GM19193 (cell line): ENCODE measurements around the gene PPM1G.
A peak's percentile ranks its signal among the peaks of the same experiment; 100 is the strongest.

Source experiments
- POLR2A ChIP-seq: IDR thresholded peaks from 4 replicates; pipeline ENCODE4 v1.6.1; 2011; ENCODE audit not compliant: insufficient read depth, insufficient read length; ENCODE audit errors: extremely low read depth

The PPM1G gene

DNA sequence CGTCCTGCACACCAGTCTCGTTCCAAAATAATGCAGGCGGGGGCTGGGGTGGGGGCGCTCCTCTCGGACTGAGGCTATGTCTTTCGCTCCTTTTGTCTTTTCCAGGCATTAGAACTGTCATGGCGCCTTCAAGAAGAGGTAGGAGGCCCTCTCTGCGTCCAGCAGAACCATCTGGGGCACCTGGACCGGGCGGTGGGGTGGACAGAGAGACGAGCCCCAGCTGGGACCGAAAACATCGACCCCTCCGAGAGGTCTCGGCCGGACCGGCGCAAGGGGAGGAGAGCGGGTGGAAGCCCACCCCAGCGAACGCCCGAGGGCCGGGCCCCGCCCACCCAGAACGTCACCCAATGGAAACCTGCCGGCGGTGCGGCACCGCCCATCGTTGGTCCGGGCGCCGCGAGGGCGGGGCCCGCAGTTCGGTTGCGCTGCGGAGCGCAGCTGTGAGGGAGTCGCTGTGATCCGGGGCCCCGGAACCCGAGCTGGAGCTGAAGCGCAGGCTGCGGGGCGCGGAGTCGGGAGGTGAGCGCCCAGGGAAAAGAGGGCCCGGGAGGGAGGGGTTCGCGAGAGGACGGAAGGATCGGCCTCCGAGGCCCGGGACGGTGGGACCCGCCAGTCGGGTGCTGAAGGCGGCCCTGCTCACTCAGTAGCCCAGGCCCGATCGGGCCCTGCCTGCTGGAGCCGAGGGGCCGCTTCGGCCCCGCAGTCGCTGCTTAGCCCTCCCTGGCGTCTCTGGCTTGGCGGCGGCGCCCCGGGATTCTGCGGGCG lies 19.0 kb upstream of the PPM1G start, which contains the start of gene NRBP1:
Gene NRBP1 (plus strand): TSS at position 419 of the 765 bp plus-strand sequence. CDS start 4,643 bp downstream, outside the sequence.
- peak; percentile 82 for TF ChIP-seq POLR2A

DNA sequence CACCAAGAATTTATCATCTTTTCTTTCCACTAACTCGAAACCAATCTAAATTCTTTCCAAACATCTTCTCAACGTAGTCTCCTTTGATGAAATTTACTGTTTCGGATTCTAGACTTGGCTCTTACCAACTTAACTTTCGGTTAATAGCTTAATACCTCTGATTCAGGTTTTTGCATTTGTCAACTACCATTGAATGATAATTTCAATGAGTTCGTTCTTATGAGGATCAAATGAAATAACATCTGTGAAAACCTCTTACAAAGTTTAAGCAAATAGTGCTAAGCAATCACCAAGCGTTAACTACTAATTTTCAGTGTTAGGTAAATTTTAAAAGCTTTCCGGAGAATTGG lies 18.4 kb upstream of the PPM1G start:
- no peak for TF ChIP-seq POLR2A

DNA sequence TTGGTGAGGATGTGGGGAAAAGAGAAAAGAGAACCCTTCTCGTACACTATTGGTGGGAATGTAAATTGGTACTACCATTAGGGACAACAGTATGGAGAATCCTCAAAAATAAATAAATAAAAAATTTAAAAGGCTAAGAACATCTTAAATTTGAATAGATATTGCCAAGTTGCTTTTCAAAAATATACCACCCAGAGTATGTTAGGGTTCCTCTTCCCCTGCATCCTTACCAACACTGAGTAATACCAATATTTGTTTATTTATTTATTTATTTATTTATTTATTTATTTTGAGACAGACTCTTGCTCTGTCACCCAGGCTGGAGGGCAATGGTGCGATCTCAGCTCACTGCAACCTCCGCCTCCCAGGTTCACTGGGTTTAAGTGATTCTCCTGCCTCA lies 13.6 kb upstream of the PPM1G start:
- TF ChIP-seq POLR2A, result no peak

DNA sequence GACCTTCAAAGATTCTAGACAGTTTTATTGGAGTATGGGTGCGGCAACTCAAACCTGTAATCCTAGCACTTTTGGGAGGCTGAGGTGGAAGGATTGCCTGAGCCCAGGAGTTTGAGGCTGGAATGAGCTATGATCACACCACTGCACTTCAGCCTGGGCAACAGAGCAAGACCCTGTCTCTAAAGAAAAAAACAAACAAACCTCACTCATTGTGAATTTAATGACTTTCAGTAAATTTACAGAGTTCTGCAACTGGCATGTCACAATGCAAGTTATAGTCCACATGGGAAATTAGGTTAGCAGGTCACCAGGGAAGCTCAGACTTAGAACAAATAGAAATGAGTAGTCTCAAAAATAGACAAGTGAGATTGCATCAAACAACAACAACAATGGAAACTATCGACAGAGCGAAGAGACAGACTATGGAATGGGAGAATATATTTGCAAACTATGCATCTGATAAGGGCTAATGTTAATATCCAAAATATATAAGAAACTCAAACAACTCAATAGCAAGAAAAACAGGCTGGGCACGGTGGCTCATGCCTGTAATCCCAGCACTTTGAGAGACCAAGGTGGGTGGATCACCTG lies 12.4 kb upstream of the PPM1G start:
- TF ChIP-seq POLR2A, result no peak

DNA sequence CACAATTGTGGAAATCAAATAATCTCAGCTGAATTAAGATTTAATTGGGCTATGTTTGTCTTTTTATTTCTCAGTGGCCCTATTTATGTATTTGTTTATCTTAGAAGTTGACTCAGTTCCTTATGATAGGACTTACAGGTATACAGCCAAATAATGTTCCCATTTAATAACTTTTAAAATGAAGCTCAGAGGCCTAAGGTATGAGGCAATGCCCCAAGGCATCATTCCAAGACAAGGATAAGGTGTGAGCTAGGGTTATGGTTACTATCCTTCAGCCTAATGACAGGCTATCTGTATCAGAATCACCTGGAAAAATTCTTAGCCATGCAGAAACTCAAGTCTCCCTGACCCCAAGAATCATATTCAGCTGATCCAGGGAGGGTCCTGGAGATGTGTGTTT lies 11.6 kb upstream of the PPM1G start:
- TF ChIP-seq POLR2A, result no peak

DNA sequence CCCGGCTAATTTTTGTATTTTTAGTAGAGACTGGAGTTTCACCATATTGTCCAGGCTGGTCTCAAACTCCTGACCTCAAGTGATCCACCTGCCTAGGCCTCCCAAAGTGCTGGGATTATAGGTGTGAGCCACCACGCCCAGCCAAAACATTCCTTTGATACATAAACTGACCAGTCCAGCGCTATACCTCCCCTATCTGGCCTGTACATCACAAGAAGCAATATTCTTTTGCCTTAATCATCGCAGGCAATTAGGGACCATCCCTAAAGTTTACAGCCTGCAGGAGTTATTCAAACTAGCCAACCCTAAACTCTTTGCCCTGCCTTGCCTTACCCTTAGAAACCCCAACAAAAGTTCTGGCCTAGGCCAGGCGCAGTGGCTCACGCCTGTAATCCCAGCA lies 6.8 kb upstream of the PPM1G start:
- TF ChIP-seq POLR2A, result no peak

DNA sequence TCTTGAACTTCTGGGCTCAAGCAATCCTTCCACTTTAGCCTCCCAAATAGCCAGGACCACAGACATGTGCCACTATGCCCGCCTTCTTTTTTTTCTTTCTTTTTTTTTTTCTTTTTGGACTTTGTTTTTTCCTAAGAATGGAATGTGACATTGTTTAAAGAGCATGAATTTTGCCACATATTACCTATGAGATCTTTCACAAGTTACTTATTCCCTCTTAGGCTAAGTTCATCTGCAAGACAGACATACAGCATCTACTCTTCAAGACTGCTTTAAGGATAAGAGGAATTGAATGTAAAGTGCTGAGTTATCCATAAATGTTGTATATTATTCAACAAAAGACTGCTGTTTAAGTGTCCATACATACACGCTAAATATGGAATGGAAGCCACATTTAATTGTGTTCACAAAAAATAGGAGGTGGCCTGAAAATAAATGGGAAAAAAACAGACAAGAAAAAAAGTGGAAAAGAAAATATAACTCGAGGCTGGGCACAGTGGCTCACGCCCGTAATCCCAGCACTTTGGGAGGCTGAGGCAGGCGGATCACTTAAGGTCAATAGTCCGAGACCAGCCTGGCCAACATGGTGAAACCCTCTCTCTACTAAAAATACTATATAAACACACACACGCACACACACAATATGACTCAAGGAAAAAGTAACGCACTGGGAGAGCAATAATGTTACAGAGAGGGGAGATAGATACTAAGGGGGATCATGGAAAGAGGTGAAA lies 3.2 kb upstream of the PPM1G start:
- TF ChIP-seq POLR2A, result no peak

DNA sequence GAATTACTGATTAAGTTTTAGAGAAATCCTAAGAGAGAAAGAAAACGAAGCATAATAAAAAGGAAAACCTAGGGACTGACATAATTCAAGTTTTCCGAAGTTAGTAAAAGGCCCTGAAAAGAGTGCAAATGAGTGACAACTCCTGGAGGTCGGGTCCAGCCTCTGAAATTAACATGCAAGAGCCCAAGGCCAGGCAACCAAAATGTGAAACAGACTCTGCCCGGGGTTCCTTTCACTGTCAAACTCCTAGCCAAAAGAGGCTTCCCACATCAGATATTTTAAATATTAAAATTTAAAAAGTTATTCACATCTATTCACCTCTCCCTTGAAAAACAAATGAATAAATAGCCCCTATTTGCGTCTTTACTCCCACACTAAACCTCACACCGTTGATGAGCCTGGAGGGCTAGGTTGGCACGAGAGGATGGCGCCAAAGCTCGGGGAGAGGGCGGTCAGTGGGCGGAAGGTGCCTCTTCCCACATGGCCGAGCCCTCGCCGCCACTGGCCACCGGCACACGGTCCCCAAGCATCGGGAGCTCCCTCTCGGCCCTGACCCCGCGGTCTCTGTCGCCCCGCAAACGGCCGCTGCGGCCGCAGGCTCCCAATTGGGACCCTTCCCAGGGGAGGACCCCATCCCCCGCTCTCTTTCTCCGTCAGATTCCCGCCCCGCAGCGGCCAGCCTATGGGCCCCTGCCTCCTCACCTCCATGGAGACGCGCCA lies 630 bp downstream of the PPM1G start:
- TF ChIP-seq POLR2A, result no peak

DNA sequence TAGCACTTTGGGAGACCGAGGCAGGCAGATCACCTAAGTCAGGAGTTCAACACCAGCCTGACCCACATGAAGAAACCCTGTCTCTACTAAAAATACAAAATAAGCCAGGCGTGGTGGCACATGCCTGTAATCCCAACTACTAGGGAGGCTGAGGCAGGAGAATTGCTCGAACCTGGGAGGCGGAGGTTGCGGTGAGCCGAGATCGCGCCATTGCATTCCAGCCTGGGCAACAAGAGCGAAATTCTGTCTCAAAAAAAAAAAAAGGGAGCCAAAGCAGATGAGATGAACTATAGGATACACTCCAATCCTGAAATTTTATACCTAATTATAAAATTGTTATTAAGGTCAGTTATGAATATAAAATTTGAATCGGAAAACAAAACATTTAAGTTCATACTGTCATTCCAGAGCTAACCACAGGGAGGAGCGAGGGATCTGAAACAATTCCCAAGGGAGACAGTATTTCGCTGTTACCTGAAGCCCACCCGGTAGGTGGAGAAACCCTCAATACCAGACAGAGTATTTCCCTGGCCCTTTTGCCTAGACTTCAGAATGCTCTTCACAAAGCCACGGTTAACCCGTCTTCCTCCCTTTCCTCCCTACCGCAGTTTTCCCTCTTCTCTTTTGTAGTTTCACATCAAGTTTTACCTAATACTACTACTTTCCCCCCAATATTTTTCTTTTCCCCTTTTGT lies 1.4 kb downstream of the PPM1G start:
- TF ChIP-seq POLR2A, result no peak

DNA sequence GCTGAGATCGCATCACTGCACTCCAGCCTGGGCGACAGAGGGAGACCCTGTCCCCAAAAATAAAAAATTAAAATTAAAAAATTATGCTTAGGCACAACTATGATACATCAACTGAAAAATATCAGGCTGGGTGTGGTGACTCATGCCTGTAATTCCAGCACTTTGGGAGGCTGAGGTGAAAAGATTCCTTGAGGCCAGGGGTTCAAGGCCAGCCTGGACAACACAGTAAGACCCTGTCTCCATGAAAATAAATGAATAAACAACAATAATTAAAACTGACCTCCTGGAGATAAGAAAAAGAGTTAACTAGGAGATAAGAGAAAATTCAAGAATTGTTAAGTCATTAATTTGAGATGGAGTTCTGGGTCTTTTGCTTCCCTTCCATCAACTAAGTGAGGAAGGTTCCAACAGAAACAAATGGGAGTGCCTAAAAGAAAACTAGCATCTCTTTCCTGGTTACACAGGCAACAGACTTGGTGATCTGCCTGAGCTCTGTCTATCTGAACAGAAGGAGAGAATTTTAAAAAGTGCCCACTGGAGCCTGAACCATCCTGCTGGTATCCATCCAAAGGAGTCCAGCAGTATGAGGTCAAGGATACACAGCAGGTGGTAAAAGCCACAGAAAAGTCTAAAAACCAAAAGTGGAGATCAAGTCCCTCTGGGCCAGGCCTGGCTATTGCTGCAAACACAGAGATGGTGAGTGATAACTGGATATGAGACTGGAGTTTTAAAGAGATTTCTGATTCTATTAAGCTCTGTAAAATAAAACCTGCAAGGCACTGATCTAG lies 8.8 kb downstream of the PPM1G start:
- TF ChIP-seq POLR2A, result no peak

DNA sequence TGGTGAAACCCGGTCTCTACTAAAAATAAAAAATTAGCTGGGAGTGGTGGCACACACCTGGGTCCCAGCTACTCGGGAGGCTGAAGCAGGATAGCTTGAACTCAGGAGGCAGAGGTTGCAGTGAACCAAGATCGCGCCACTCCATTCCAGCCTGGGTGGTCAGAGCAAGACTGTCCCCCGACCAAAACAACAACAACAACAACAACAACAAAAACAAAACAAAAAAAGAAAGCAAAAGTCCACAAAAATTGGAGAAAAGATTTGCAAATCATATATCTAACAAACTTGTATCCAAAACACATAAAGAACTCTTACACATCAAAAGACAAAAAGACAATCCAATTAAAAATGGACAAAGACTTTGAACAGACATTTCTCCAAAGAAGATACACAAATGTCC lies 10.4 kb downstream of the PPM1G start:
- no peak for TF ChIP-seq POLR2A

DNA sequence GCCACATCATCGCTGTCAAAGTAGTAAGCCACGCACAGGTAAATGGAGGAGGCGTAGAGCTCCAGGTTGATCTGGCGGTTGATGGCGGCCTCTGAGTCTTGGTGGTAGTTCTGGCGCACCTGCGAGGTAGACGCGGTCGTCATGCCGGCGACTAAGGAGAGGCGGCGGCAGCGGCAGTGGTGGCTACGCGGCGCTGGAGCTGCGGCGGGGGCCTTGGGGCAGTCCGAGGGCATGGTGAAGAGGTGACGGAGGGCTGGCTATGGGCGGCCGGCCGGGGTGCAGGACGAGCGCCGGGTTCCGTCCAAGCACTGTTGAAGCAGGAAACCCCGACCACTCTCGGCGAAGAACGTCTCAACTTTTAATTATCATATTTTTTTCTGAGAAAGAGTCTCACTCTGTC lies 16.2 kb downstream of the PPM1G start:
- no peak for TF ChIP-seq POLR2A

DNA sequence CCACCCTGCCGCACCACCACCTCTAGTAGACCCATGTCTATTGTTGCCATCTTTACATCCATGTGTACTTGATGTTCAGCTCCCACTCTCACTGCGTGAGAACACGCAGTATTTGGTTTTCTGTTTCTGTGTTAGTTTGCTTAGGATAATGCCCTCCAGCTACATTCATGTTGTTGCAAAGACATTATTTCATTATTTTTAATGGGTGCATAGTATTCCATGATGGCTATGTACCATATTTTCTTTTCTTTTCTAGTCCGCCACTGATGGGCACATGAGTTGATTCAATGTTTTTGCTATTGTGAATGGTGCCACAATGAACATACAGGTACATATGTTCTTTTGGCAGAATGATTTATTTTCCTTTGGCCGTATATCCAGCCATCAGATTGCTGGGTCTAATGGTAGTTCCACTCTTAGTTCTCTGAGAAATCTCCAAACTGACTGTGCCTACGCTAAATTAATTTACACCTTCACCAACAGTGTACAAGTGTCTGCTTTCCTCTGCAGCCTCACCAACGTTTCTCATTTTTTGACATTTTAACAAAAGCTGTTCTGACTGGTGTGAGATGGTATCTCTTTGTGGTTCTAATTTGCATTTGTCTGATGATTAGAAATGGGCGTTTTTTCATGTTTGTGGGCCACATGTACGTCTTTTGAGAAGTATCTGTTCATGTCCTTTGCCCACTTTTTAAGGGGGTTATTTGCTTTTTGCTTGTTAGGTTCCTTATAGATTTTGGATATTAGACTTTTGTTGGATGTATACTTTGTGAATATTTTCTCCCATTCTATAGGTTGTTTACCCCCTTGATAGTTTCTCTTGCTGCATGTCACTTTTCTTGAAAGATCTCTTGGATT lies 18.3 kb downstream of the PPM1G start:
- TF ChIP-seq POLR2A, result no peak
